Measurements from ENCODE around the gene CUZD1.

CUZD1 gene

DNA sequence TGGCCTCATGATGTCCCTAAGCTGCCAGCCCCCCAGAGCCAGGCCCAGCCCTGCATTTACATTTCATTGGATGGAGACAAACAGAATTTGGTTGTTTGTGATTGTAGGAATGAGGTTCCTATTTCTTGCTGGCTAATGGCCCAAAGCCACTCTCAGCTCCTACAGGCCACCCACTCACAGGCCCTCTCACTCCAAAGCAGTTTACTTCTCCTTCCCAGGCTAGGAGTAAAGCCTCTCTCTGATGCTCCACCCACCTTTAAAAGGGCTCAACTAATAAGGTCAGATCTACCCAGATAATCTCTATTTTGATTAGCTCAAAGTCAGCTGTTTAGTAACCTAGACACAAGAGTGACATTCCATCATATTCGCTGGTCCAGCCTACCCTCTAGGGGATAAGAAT lies 11.2 kb upstream of the CUZD1 start:
- DNase-seq (ENCODE audit: low read depth in 1 of 2, low spot score in 1 of 2) = no peak

DNA sequence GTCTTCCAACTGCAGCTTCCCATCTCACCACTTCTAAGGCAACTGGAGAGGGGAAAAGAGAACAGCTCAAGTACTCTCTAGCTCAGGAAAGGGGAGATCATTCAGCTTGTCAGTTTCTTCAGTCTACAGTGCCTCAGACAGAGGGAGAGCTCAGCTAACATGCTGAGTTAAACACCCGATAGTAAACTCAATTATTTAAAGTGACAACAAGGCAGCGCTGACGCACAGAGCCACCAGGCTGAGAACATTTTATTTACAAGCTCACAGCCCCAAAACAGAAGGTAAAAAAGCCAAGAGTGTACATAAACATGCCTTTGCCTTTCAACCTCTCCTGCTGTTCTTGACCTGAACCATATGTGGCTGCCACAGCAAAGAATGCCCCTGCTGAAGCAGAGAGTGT lies 10.1 kb upstream of the CUZD1 start:
- no peak for DNase-seq (ENCODE audit: low read depth in 1 of 2, low spot score in 1 of 2)

DNA sequence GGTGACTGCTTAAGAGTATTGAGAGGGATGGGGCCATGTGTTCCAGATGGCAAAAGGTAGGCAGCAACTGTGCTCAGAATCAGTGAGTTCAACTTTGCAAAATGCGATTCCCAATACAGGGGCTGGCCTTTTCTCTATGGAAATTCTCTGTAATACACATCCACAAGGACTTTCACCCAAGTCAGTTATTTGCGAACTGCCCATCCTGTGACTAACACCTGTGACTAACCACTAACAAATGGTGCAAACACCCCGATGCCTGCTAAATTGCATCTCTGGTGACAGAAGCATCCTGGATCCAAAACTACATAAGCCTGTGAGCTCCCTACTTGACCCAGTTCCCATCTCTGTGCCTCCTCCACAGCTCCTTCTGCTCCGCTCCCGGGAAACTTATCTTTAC lies 9.0 kb upstream of the CUZD1 start:
- no peak for DNase-seq (ENCODE audit: low read depth in 1 of 2, low spot score in 1 of 2)

DNA sequence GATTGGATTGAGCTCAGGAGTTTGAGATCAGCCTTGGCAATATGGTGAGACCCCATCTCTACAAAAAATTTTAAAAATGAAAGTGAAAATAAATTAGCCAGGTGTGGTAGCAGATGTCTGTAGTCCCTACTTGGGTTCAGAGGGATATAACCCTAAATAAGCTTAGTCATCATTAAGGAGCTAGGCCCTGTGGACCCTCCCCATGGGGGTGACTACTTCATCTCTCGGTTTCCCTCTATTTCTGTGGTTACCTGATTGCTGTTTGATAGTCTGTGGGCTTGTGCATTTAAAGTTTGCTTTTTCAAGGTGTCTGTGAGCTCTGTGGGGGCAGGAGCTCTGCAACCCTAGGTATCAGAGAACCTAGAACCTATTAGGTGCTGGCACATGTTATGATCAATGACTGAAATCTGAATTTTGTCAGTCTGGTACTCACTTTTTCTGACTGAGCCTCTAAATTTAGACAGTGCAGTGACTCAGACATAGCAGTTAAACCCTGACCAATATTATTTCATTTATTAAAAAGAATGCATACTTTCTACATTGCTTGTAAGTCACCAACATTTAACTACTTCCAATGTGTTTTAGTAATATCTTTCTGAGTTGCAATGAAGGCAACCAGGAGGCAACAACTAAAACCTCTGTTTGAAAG lies 8.1 kb upstream of the CUZD1 start:
- no peak for DNase-seq (ENCODE audit: low read depth in 1 of 2, low spot score in 1 of 2)

DNA sequence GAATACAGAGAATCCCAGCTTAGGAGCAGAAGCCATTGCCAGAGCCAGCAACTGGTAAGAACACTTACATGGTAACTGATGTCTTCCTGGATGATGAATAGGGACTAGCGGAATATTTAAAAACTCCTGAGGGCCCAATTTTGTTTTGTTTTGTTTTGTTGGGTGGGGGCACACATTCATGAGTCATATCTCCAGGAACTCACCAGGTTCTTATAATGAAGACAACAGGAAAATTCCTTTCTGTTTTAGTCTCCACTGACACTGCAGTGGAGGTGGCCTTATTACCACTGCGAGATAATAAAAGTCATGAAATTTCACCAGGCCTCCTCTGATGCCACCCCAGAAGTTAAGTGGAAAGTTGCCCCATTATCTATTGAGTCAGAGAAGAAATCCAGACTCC lies 6.6 kb upstream of the CUZD1 start:
- no peak for DNase-seq (ENCODE audit: low read depth in 1 of 2, low spot score in 1 of 2)

DNA sequence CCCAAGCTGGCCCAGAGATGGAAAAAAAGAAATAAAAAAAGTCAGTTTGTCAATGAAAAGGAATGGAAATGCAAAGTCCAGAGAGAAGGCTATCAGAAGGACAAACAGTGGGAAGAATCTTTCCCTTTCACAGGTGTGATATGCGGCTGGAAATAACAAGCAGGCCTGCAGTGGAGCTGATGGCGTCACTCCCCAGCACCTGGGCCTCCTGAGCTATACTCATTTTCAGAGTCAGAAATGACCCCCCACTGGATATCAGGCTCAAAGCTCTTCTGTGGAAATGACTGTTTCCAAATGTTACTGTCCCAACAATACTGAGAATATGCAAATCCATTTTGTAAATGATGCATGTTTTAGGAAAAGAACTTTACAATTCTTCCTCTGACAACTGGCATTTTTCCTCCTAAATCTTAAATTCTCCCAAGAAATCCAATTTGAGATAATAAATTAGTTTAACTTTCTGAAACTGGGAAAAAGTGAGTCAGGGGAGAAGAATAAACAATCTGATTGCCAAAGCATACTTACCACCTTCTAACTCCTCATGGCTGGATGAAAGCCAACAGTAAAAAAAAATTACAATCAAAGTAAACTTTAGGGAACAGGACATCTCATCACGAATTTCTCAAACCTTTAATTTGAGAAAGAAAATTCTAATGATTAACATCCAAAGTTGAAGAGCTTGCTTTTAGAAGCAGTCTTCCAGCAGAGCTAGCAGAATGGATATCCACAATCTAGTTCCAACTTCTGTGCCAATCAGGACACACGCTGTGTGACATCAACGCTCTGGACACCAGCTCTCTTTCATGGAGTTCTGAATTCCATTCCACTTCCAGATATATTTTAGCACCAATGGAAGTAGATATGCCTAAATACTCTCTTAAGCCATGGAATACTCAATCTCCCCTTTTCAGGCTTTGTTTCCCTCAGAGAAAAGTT lies 5.3 kb upstream of the CUZD1 start:
- DNase-seq (ENCODE audit: low read depth in 1 of 2, low spot score in 1 of 2) = no peak

DNA sequence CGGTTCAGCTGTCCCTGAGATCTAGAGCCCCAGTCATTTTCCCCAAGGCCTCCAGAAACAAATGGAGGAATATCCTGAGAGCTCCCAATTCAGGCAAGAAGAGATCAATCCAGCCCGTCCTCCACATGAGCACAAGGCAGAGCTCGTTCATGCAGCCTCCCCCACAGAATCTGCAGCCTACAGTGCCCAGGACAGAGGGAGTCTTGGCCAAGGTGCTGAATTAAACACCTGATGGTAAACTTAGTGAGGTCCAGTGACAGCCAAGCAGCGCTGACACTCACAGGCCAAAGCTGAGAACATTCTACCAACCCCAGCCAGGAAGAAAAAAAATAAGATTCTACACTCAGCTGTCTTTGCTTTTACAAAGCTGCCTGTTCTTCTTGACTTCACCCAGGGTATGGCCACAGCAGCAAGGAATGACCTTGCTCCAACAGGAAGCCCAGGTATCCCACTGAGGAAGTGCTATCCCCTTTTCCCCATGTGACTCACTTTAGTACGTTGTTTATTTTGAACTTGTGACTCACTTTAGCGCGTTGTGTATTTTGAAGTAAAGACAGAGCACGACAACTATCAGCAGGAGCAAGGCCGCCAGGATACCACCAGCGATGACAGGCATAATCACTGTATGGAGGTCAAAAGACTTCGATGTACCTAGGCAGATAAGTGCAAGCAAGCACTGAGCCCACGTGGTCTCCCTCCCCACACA lies 4.4 kb upstream of the CUZD1 start:
- DNase-seq (ENCODE audit: low read depth in 1 of 2, low spot score in 1 of 2) = no peak

DNA sequence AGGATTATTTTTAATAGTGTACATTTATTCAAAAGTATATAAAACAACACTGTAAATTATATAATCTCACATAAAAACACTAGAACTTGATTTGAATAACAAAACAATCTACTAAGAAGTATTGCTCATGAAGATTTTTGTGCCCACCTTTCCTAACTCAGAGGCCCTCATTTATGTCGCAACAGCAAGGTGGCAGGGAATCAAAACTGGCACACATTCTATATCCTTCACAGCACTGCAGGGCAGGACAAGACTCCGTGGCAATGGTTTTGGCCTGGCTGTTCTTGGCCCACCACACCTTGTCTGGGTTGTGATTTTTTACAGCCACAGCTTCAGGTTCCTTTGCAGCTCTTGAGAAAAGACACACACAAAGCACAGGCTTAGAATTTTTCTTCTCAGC lies 3.4 kb upstream of the CUZD1 start:
- DNase-seq (ENCODE audit: low read depth in 1 of 2, low spot score in 1 of 2) = no peak

DNA sequence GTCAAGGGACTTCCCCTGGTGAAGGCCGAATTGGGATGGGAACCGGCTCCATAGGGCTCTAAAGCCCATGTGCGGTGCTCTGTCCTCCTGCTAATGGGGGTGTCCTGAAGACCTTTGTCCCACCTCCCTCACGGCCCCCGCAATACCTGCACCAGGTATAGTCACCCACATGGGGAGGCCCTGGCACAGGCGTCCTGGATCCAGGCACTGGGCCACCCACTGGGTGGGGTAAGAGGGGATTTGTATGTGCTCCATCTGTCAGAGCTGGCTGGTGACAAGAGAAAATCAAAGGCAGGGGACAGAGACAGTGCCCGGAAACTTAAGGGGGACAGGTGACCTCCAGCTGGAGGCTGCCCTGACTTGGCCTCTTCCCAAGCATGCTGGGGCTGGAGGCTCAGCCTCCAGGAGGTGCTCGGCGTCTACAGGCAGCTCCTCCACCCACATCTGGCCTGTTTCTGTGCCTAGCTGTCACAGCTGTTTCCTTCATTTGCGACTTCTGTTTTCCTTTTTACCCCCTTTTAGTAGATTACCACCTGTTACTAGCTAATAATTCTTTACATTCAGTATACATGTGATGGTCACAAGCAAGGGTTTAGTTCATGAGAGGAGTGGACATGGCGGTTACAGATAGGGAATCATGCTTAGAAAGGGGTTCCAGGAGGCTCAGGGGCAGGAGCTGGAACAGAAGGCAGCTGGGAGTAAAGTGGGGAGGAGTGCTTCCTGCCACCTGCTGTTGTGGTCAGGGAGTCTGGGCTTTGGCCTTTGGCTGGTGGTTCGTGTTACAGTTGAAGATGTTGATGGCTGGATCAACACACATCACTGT lies 2.3 kb upstream of the CUZD1 start:
- DNase-seq (ENCODE audit: low read depth in 1 of 2, low spot score in 1 of 2) = no peak

DNA sequence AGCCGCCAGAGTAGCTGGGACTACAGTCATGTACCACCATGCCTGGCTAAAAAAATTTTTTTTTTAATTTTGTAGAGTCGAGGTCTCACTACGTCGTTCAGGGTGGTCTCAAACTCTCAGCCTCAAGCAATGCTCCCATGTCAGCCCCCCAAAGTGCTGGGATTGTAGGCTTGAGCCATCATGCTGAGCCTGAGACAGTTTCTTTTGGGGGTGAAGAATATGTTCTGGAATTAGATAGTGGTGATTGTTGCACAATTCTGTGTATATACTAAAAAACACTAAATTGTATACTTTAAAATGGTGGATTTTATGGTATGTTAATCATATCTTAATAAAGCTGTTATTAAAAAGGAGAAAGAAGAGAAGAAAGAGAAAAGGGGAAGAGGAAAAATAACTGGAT lies 1.5 kb downstream of the CUZD1 start:
- DNase-seq (ENCODE audit: low read depth in 1 of 2, low spot score in 1 of 2) = no peak

DNA sequence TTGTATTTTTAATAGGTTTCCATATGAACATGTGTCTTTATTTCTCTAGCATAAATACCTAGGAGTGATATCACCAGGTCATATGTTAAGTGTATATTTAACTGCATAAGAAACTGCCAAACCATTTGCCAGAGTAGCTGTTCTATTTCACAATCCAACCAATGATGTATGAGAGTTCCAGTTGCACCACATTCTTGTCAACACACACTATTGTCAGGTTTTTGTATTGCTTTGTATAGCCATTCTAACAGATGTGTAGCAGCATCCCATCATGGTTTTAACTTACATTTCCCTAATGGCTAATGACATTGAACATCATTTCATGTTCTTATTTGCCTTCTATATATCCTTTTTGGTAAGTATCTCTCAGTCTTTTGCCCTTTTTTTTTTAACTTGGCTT lies 4.1 kb downstream of the CUZD1 start:
- no peak for DNase-seq (ENCODE audit: low read depth in 1 of 2, low spot score in 1 of 2)

DNA sequence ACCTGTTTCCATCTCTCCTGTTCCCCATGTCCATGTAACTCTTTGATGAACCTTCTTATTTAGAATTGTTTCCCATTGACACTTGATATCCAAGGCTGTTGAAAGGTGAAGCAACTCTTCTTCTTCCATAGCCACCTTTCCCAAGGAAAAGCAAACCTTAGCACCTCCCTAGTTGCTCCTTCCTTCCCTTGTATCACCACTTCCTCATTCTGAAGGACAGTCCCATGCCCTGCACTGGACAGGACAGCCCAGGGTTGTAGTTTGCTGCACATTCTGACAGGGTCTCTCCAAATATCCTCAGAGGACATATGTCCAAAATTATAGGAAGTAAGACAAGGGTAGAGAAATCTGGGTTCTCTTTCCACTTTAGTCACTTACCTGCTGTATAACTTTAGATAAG lies 6.2 kb downstream of the CUZD1 start:
- no peak for DNase-seq (ENCODE audit: low read depth in 1 of 2, low spot score in 1 of 2)

DNA sequence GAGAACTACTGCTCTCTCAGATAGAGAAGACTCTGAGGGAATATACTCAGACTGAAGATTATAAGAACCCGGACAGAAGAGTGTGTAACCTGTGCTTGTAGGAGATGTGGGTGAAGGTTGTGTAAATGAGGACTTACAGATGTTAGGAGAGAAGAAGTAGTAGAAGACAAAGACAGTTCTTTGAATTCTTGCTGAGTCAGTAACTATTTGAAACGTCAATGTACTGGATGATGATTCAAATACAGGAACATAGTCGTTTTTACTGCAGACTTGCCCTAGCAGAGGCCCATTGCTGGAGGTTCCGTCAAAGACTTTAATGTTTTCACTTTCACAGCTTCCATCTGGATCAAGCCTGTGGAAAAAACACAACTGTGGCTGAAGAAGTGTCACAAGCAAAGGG lies 6.8 kb downstream of the CUZD1 start:
- DNase-seq (ENCODE audit: low read depth in 1 of 2, low spot score in 1 of 2) = no peak

DNA sequence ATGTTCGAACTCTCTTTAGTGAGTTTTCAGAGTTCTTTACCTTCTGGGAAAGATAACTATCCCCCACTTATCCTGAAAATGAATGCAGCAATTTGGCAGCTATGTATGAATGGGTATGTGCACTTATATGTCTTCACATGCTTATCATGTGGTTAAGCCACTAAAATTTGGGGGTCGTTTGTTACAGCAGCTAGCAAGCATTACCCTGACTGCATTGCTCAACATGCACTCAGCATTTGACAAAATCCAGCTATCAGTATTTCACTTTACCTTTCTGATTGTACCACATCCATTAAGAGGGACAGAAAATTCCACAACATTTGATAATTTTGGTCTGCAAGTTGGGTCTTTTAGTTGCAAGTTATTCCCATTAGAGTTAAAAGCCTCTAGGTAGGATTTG lies 9.7 kb downstream of the CUZD1 start:
- DNase-seq (ENCODE audit: low read depth in 1 of 2, low spot score in 1 of 2) = no peak

DNA sequence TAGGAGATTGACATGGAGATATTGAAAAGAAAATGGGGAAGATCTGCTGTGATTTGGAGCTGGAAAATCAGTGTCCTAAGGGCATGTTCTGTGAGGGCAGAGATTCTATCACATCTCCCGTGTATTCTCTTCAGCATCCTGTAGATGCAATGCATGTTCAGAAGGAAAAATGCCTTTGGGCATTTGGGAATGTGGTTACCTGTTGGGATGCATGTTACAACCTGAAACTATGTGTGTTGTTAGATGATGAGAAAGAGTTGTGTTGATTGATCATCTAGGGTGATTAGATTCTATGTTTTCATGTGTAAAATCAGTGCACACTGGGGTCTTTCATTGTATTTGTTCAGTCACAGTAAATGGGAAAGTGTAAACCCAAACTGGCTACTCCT lies 14.7 kb downstream of the CUZD1 start:
- no peak for DNase-seq (ENCODE audit: low read depth in 1 of 2, low spot score in 1 of 2)

DNA sequence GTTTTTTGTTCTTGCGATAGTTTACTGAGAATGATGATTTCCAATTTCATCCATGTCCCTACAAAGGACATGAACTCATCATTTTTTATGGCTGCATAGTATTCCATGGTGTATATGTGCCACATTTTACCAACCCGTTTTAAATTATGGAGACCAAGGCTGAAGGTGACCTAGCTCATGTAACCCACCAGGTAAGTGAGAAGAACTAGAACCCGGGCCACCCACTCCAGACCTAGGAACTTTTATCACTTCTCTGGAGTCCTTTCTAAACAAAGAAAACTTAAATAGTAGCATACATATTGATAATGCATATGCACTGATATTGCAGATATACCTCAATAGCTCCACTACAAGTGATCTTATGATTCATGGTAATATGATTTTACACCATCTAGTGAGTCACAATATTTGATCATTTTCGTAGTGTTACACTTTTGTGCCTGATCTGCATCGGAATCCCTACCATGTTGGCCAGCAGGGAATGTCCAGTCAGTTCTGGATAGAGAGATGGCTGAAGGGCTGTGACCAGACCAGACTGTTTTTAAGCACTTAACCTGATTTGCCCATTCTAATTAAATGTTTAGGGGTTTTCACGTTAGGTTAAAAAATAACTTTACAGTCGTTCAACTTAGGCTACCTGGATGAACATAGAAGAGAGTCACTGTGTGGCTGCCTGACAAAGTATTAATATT lies 15.2 kb downstream of the CUZD1 start:
- no peak for DNase-seq (ENCODE audit: low read depth in 1 of 2, low spot score in 1 of 2)

DNA sequence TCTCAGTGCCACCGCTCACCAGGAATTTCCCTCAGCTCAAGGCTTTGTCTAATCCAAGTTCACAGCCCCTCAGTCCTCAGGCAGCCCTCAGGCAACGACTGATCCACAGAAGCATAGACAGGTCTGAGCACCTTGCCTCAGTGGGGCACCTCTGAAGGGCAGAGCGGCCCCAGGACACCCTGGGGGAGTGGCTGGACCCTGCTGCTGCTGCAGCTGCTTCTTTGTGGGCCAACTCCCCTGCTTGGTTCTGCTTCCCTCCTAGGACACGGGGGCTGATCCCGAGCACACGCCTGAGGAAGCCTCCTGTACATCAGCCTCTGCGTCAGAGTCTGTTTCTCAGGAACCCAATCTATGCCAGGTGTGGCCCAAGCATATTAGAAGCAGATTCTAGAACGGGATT lies 16.2 kb downstream of the CUZD1 start:
- no peak for DNase-seq (ENCODE audit: low read depth in 1 of 2, low spot score in 1 of 2)

DNA sequence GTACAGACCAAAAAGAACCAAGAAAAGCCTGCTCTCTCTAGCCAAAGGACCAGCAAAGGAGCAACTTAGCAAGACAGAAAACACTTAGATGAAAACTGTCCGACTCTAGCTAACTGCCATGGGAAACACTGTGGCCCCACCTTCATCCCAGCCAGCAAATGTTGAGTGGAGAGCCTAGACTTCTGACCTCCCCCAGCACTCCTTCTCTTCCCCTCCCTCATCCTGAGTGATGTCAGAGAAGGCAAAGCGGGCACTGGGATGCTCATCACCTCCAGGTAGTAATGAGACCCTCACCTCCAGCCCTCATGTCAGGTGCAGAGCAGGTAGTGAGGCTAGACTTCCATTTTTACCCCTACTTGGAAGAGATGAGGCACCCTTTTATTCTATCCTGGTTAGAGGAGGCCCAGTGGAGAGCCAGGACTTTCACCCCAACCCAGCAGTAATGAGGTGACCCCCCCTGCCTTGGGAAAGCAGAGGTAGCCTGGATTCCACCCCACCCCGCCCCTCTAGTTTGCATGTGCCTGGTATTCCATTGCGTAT lies 16.9 kb downstream of the CUZD1 start:
- DNase-seq (ENCODE audit: low read depth in 1 of 2, low spot score in 1 of 2) = no peak

DNA sequence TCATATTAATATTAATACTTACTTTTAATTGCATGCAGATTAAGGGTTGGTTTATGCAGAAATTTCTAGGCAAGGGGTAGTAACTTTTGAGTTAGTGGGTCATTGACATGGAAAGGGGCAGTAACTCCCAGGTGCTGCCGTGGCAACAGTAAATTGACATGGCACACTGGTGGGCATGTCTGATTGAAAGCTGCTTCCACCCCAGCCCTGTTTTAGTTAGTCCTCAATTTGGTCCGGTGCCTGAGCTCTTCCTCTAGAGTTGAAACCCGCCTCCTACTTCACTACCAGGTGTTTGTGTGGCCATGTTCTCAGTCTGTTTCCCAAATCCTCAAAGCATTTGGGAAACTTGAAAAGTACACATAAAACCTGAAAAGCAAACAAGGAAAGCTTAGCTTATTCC lies 18.4 kb downstream of the CUZD1 start:
- no peak for DNase-seq (ENCODE audit: low read depth in 1 of 2, low spot score in 1 of 2)

DNA sequence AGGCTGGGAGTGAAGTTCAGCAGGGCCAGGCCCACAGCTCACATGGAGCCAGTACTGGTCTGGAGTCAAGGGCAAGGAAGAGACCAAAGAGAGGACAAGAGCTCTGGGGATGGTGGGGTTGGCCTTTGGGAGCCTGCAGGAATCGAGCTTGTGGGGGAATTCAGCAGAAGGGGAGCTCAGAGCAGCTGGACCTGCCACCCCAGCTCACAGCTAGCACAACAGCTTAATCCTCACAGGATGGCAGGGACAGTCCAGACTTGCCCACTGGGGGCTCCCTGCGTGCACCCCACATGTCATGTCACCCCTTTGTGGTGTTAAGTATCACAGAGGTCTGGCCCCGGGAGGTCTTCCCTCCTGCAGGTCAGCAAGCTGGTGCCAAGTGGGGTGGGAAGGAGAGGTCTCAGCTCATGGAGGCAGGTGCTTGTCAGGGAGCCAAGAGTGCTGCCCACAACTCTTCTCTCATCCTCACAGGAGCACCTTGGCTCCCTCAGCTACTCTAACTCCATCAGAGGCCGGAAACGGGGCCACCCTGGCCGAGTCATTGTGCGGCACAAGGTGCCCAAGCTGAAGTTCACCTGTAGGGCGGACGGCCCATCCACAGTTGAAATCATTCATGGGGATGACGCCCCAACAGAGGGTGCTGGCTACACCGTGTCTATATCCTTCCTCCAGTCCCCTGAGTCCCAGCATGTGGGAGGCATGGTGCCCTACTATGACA lies 22.5 kb downstream of the CUZD1 start:
- DNase-seq (ENCODE audit: low read depth in 1 of 2, low spot score in 1 of 2) = no peak

Data from activated CD4-positive, alpha-beta T cell treated with anti-CD3 and anti-CD28 coated beads, Interleukin-2, amount 50 U/mL, for 24 hours (primary cell).